ACHN (cell line): ENCODE data around the gene SYTL3.
"Not testable (repeated sequence)": the region's sequence is repeated elsewhere in the genome, so short reads cannot be mapped to it uniquely, and the experiment has no call there.

Experiments
- DNase-seq: peaks from one replicate; pipeline ENCODE4 v3.0.0-alpha.2; 2015
- in situ Hi-C: cut with HindIII; loops from 2 replicates; pipeline ENCODE4 v1.10.0; 2017; ENCODE audit warnings: low sequenced_read_pairs, low pct_ligation_motif_present, low pct_unique_long_range_greater_than_20kb

The SYTL3 gene

GRCh38 chr6:158792505-158792904 is 142.7 kb downstream of the SYTL3 start:
- in situ Hi-C loops, DNase-seq: not testable (repeated sequence)

GRCh38 chr6:158793432-158793831 is 143.6 kb downstream of the SYTL3 start:
- in situ Hi-C loops: no loop called here
- DNase-seq: peak; percentile 48

GRCh38 chr6:158795516-158795915 is 145.7 kb downstream of the SYTL3 start:
- in situ Hi-C loops: no loop called here
- DNase-seq: no peak

- DNase-seq: no peak
- in situ Hi-C loops: no loop called here
Observed at GRCh38 chr6:158796353-158796752, 146.5 kb downstream of the SYTL3 start.

GRCh38 chr6:158797331-158798310 is 147.8 kb downstream of the SYTL3 start:
- DNase-seq: no peak
- in situ Hi-C loops: no loop called here

- in situ Hi-C loops: no loop called here
- DNase-seq: no peak
Observed at GRCh38 chr6:158798311-158798710, 148.5 kb downstream of the SYTL3 start.

GRCh38 chr6:158799051-158799792 is 149.4 kb downstream of the SYTL3 start:
- DNase-seq: peak; percentile 81
- in situ Hi-C loops: no loop called here

- in situ Hi-C loops: no loop called here
- no peak for DNase-seq
Observed at GRCh38 chr6:158801655-158802294, 151.9 kb downstream of the SYTL3 start.

GRCh38 chr6:158803733-158804143 is 153.9 kb downstream of the SYTL3 start:
- in situ Hi-C loops: no loop called here
- DNase-seq: no peak

GRCh38 chr6:158804207-158804606 is 154.4 kb downstream of the SYTL3 start:
- in situ Hi-C loops: no loop called here
- DNase-seq: no peak

- DNase-seq: no peak
- in situ Hi-C loops: no loop called here
Observed at GRCh38 chr6:158805698-158806377, 156.0 kb downstream of the SYTL3 start.

- no peak for DNase-seq
- in situ Hi-C loops: no loop called here
Observed at GRCh38 chr6:158807515-158808441, 157.9 kb downstream of the SYTL3 start.

- no peak for DNase-seq
- in situ Hi-C loops: no loop called here
Observed at GRCh38 chr6:158808442-158808833, 158.6 kb downstream of the SYTL3 start.

GRCh38 chr6:158808941-158809678 is 159.3 kb downstream of the SYTL3 start:
- DNase-seq: no peak
- in situ Hi-C loops: no loop called here

- DNase-seq: no peak
- in situ Hi-C loops: no loop called here
Observed at GRCh38 chr6:158810155-158811095, 160.6 kb downstream of the SYTL3 start.

GRCh38 chr6:158812611-158813010 is 162.8 kb downstream of the SYTL3 start:
- in situ Hi-C loops: no loop called here
- no peak for DNase-seq
